ENCODE data around the gene RYR2. TPM values are rescaled to one million over a fixed set of nuclear protein-coding genes. Genes with fewer than 3 reads are reported as not detected.

The RYR2 gene
- total RNA-seq, 6 experiments from 2014 or later: 0.05 to 0.17 TPM; not detected in 4

- peaks cover 7% of the 10 kb centered on the region for H3K36me3 Mint-ChIP-seq (ENCODE audit: low read depth)
- H3K27ac Mint-ChIP-seq: no peak overlapping the region
- peaks cover 24% of the 10 kb centered on the region for H3K9me3 Mint-ChIP-seq
- H3K4me3 Mint-ChIP-seq: no peak overlapping the region
- no peaks in the 10 kb centered on the region for H3K4me1 Mint-ChIP-seq (ENCODE audit: low read depth)
- DNase-seq: no peak
- TF ChIP-seq CTCF (IDR thresholded peaks at IDR 0.05): no peak
- H3K27me3 Mint-ChIP-seq (ENCODE audit: insufficient read depth): no peaks in the 10 kb centered on the region; the same call in 1 of the 2 replicates
Measured at GRCh38 chr1:237042892-237043576, 1.1 kb downstream of the RYR2 start.

- peaks cover 7% of the 10 kb centered on the region for H3K36me3 Mint-ChIP-seq (ENCODE audit: low read depth)
- TF ChIP-seq CTCF (IDR thresholded peaks at IDR 0.05): no peak
- H3K4me1 Mint-ChIP-seq (ENCODE audit: low read depth): no peaks in the 10 kb centered on the region
- no peaks in the 10 kb centered on the region; the same call in 1 of the 2 replicates for H3K27me3 Mint-ChIP-seq (ENCODE audit: insufficient read depth)
- no peak overlapping the region for H3K27ac Mint-ChIP-seq
- no peak for DNase-seq
- peaks cover 24% of the 10 kb centered on the region for H3K9me3 Mint-ChIP-seq
- no peak overlapping the region for H3K4me3 Mint-ChIP-seq
Measured at GRCh38 chr1:237043846-237044636, 2.1 kb downstream of the RYR2 start.

DNA sequence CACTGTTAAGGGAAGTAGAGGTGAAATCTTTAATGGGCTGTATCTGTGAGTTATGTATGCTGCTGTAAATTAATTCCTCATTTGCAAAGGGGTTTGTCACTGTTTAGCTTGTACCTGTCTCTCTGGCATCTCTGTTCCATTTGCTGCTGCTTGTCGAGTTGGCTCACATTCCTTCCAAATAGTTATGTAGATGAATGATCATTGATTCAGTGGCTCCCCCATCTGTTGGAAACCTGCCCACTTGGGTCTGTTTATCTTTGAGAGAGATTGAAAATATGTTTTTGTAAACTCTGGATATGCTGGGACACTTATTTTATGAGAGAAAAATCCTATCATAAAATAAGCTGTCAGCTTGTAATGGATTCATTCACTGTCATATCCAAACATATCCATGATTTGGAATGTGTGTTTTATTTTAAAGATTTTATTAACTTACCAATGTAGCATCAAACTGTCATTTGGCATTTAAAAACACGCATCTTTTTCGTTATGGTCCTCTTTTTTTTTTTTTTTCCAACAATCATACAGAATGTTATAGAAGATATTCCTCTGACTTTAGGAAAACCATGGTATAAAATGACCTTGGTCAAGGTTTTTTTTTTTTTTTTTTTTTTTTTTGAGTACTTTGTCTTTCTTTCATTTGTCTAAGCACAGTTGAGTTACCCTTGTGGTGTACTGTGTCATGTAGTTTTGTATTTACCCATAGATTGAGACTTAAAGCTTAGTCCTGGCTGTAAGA, 3.5 kb downstream of the RYR2 start:
- no peak for TF ChIP-seq CTCF (IDR thresholded peaks at IDR 0.05)
- no peak overlapping the region for H3K4me3 Mint-ChIP-seq
- H3K36me3 Mint-ChIP-seq (ENCODE audit: low read depth): peaks cover 7% of the 10 kb centered on the region
- DNase-seq: no peak
- H3K9me3 Mint-ChIP-seq: peaks cover 29% of the 10 kb centered on the region
- H3K4me1 Mint-ChIP-seq (ENCODE audit: low read depth): no peaks in the 10 kb centered on the region
- peaks cover 2% of the 10 kb centered on the region; the same call in 1 of the 2 replicates for H3K27me3 Mint-ChIP-seq (ENCODE audit: insufficient read depth)
- H3K27ac Mint-ChIP-seq: no peak overlapping the region

DNA sequence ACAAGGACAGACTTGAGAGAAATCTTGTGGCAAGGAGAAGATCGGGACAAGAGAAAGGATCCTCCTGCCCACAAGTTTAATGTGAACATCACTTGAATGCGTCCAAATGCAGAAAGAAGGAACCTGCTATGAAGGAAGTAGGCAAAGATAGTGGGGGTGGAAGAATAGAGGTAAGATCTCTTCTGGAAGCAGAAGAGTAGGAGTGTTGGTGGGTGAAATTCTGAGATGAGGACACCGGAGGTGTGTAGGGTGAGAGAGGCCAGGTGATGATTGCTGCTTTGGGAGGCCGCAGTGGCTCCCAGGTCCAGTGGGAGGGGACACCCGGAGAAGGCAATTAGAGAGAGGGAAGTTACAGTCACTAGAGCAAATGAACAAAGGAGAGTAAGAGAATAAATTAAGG, 6.8 kb downstream of the RYR2 start:
- no peaks in the 10 kb centered on the region for H3K4me1 Mint-ChIP-seq (ENCODE audit: low read depth)
- H3K36me3 Mint-ChIP-seq (ENCODE audit: low read depth): no peaks in the 10 kb centered on the region
- DNase-seq: no peak
- H3K27ac Mint-ChIP-seq: no peak overlapping the region
- H3K9me3 Mint-ChIP-seq: peaks cover 16% of the 10 kb centered on the region
- no peak overlapping the region for H3K4me3 Mint-ChIP-seq
- no peak for TF ChIP-seq CTCF (IDR thresholded peaks at IDR 0.05)
- H3K27me3 Mint-ChIP-seq (ENCODE audit: insufficient read depth): peaks cover 2% of the 10 kb centered on the region; the same call in 1 of the 2 replicates

DNA sequence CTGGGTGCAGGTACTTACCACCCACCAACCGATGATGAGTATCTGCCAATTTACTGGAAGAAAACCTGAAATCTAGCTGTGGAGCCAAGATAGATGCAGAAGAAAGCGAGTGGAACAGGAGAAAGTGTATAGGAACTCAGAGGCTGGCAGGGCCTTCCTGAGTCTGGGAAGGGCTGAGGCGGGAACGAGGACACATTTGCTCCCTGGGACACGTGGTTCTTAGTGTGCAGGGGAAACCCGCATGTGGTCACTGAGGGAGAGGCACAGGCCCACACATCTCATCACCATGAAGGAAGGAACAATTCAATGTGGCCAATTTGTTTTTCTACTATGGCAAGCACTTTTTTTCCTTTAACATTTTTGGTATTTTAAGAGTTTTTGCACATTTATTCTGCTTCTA, 8.2 kb downstream of the RYR2 start:
- Mint-ChIP-seq H3K27ac (no peak overlapping the region), H3K9me3 (peaks cover 21% of the 10 kb centered on the region), H3K4me3 (no peak overlapping the region), H3K4me1 (ENCODE audit: low read depth) (no peaks in the 10 kb centered on the region), H3K36me3 (ENCODE audit: low read depth) (no peaks in the 10 kb centered on the region), H3K27me3 (ENCODE audit: insufficient read depth) (peaks cover 2% of the 10 kb centered on the region; the same call in 1 of the 2 replicates)
- no peak for TF ChIP-seq CTCF (IDR thresholded peaks at IDR 0.05)
- no peak for DNase-seq
